Limb (tissue), 2 donors: ENCODE data around the gene HBEGF.

ENCODE experiments used
- DNase-seq, 2 donors: peaks; one replicate each; pipeline ENCODE4 v3.0.0-alpha.2; 2016; ENCODE audit errors: extremely low spot score in 2 of 2

The HBEGF gene

DNA sequence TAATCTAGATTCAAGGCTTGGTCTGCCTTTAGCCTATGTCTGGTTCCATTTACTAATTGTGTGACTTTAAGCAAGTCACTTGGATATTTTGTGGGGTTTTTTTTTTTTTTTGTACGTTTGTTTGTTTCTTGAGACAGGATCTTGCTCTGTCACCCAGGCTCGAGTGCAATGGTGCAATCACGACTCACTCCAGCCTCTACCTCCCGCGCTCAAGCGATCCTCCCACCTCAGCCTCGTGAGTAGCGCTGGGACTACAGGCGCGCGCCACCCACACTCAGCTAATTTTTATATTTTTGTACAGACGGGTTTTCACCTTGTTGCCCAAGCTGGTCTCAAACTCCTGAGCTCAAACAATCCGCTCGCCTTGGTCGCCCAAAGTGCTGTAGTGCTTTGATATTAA lies 42.4 kb downstream of the HBEGF start:
- no peak for DNase-seq

DNA sequence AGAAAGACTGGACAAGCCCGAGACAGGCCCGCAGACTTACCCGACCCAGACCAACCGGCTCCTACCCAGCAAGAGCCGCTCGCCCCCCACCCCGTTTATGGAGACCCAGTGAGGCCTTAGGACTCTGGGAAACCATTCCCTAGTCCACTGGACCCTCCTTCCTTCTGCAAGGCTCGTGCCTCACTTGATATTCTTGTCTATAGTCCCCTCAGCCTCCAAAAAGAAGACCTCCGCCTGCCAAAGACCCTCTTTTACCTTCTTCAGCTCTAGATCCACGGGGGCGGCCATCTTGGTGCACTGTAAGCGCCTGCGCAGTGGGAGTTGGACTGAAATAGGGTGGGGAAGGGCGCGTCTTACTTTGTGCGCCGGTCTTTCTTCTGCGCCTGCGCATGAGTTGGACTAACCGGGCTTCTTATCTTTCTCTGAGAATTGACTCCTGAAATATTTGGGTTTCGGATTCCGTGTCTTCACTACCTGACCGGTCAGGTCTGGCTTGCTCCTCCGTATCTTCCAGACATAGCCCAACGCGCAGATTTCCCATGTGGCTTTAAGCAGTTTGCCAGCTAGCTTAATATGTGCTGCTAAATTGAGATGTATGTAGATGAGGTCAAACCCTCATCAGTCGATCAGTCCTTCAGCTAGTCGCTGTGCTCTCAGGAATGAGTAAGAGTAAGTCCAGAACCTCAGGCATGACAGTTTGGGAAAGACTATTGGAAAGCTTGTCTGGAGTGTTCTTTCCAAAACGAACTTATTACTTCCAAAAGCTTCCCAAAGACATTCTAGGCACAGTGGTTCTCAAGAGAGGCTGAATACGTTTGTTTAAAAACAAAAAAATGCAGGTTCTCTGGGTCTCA lies 43.4 kb downstream of the HBEGF start, which contains the start of gene PFDN1:
Gene PFDN1 (minus strand): TSS at position 316 of the 854 bp plus-strand sequence. CDS start 28 bp downstream, at position 288.
- peak; percentile 91 to 98 for DNase-seq

DNA sequence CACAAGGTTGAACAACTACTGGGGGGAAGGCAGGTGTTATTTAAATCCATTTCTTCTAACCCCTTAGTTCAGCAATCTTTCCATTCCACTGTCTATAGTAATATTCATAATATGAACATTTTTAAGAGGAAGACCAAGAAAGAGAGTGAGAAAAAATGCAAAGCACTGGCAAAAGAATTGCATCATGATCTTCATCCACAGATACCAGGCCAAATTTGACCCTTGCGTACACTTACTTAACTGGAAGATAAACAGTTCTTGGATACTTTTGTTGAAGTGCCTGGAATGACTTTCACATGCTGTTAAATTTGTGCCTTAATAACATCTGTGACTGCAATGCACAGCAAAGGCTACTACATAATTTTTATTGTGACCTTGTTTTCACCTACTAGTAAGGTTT lies 45.3 kb downstream of the HBEGF start:
- no peak for DNase-seq

DNA sequence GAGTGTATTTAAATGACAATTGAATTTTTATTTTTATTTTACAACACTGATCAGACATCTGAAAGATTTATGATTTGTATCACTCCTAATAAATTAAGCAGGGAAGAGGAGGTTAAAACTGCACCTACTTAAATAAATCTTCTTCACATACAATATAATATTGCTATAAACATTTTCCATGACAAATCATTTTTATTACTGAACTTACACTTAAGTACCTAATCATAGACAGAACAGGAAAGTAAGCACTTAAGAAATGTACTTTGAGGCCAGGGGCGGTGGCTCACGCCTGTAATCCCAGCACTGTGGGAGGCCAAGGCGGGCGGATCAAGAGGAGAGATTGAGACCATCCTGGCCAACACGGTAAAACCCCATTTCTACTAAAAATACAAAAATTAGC lies 47.3 kb downstream of the HBEGF start:
- DNase-seq, result no peak

DNA sequence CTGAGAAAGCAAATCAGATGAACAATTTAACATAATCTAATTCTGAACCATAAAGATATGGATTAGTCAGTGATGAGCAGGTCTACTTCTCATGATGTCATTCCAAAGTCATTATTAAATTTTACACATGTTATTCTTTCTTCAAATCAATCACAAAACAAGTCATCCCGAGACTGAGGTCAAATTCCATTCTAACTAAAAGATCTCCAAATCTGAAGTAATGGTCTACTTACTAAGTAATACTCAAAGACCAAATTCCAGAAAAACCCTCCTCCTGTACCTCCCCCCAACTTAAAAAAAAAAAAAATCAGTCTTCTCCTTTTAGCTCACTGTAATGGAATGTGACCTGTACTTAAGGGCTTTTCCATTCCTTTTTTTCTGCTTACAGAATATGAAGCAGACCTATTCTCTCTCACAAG lies 48.2 kb downstream of the HBEGF start:
- DNase-seq, result no peak

DNA sequence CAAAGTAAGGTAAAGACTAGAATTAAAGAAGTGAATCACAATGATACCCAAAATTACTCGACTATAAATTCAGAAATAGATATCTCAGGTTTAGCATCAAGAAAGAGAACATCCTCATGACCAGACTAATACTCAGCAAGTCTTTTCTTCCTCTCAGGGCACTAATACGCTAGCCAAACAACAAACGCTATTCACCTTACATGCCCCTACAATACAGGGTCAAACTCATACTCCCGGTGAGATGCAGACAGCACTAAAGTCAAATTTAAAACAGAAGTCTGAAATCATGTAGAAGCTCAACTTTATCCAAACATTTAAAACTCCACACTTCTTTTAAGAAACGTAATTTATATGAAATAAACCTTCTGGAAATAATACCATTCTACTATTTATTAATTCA lies 49.1 kb downstream of the HBEGF start:
- DNase-seq, result no peak

DNA sequence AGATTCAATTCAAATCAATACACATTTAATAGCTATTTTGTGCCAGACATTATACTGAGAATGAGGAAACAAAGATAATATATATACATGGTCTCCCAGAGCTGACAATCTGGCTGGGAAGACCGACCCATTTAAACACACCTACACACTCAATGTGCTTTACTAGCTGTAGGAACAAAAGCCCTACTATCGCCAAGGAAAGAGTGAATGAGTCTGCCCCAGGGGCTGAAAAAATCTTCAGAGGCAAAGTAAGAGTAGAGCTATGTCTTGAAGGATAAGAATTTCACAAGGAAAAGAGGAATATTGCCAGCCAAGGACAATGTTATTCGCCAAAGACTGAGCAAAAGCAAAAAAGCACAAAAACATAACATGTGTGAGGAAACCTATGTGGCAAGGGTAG lies 50.1 kb downstream of the HBEGF start:
- DNase-seq, result no peak

DNA sequence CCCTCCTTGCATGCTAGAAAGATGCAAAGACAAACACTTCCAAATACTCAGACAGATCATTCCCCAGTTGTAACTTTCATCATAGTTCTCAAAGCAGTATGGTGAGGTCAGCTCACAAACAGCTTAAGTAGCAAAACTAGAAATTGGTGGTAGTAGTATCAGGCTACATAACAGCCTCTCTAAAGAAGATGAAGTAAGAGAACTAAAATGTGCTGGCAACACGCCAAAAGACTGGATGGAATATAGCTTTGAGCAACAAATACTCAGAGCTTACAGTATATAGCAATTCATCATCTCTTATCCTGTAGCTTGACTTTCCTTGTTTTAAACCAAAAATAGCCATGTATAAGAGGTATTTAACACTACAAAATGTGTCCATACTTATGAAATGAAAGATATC lies 51.0 kb downstream of the HBEGF start:
- peak; percentile 44 to 85 for DNase-seq

DNA sequence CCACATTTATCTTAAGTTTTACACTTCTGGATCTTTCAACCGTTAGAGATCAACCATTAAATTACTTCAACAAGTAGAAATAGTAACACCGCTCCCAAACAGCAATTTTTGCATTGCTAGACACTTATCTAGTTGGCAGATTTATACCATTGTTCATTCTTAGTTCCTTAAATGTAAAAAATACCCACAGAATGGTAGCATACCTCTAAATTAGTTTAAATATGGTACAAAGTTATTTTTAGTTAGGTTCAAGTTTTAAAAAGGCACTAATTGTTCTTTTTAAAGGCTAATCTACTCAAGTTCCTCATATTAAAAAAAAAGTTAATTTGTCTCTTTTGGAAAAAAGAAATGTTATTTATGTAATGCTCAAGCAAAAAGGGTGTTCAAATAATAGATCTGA lies 51.6 kb downstream of the HBEGF start:
- DNase-seq, result no peak

DNA sequence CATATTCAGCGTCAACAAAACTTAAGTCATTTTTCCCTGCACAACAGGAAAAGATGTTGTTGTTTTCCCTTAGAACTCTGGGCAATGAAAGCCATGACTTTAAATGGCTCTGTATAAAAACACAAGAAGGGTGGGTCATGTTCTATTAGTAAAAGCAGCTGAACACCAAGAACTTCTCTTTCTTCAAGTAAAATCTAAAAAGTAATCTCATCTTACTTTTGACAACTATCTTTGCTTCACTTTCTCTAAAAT lies 52.6 kb downstream of the HBEGF start:
- no peak for DNase-seq

DNA sequence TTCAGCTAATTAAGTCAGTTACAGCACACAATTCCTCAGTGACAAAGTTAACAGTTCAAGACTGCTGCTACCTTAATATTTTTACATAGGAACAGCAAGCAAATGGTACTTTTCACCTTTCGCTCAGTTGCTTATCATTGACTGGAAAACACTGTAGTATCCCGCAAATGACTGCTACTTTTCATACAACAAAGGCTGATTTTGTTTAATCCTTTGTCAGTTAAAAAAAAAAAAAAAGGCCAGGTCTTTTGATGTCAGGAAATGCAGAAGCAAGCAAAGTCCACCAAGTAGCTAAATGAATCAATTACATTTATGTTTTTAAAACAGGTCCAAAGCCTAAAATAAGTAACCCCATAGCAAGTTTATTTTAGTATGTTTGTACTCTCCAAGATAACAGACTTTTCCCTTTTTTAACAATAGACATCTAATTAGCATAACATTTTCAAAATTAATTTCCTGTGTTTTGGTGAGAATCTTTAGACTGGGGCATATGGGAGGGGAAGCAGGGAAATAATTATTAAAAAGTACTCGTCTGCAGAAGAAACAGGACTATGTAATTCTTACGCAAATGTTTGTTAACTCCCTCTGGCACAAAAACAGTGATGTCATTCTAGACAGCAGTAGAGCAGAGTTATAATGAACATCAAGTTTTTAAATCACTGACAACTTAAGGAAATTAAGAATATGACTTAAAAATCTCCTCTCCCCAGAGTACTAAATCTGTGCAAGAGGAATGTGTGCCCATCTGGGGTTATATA lies 53.1 kb downstream of the HBEGF start:
- DNase-seq, result no peak

DNA sequence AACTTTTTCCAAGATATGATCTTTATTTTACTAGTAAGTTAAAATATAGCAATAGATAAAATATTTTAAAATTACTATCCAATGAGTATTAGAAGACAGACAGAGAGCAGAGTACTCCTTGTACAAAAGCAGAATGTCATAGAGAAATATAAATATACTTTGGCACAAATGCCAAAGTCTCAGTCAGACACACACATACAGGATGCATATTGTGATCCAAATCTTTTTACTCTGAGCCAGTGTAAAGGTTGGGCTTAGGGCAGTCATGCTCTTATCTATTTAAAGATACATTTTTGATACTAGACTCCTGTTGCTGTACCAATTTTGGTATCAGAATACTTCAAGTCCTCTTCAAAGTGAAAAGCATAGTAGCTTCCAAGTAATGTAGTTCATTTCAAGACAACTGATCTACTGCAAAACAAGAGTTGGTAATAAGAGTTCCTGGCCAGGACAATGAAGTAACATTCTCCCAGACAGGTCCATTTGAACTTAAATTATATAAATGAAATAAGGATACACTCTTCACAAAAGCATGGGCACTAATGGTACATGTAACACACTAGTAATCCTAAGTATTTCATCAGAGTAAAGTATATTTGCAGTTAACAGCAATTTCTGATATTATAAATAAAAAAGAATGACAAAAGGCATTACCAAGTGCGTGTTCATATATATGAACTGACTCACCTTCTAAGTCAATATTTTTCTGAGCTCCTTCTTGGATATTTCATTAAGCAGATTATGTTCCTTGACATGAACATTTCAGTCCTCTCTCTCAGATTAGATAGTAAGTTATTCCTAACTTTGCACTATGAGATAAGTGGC lies 54.0 kb downstream of the HBEGF start:
- DNase-seq, result no peak

DNA sequence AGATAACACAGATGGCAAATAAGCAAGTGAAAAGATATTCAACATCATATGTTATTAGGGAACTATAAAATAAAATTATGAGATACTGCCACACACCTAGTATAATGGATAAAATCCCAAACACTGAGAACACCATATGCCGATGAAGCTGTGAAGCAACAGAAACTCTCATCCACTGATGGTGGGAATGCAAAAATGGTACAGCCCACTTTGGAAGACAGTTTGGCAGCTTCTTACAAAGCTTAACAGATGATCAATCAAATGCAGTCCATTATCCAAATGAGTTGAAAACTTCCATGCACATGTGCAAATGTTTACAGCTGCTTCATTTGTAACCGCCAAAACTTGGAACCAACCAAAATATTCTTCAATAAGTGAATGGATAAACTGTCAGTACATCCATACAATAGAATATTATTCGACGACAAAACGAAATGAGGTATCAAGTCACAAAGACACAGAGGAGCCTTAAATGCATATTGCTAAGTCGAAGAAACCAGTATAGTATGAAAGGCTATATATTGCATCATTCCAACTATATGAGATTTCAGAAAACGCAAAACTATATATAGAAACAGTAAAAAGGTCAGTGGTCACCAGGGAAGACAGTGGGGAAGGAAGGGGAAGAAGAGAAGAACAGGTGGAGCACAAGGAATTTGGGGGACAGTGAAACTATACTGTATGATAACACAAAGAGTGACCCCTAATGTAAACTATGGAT lies 58.4 kb downstream of the HBEGF start:
- no peak for DNase-seq

DNA sequence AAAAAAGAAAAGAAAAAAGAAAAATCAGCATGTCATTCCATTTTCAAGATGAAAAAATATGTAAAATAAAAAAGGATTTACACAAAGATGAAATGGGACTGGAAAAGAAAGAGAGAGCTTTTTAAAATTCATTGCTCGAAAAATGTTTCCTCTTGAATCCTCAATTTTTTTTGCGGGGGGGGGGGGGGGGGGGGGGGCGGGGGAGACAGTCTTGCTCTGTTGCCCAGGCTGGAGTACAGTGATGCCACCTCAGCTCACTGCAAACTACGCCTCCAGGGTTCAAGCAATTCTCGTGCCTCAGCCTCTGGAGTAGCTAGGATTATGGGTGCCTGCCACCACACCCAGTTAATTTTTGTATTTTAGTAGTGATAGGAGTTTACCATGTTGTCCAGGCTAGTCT lies 60.0 kb downstream of the HBEGF start:
- no peak for DNase-seq

DNA sequence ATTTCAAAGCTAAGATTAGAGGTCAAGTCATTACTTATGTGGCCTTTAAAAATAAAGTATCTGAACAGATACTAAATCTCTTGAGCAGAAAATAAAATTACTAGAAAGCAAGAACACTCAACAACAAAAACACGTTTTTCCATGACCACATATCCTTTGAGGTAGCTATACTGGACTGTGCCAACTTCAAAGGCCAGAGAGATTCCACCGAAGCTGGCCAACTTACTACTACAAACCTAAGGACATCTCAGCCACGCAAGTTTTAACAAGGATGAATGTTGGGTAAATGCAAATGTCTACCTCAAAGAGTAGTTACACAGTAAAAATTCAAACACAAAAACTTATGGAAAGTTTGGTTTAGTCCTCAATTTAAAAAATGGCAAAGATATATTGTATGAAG lies 62.4 kb downstream of the HBEGF start:
- no peak for DNase-seq
